ENCODE data around the gene ZSCAN10.

The ZSCAN10 gene

DNA sequence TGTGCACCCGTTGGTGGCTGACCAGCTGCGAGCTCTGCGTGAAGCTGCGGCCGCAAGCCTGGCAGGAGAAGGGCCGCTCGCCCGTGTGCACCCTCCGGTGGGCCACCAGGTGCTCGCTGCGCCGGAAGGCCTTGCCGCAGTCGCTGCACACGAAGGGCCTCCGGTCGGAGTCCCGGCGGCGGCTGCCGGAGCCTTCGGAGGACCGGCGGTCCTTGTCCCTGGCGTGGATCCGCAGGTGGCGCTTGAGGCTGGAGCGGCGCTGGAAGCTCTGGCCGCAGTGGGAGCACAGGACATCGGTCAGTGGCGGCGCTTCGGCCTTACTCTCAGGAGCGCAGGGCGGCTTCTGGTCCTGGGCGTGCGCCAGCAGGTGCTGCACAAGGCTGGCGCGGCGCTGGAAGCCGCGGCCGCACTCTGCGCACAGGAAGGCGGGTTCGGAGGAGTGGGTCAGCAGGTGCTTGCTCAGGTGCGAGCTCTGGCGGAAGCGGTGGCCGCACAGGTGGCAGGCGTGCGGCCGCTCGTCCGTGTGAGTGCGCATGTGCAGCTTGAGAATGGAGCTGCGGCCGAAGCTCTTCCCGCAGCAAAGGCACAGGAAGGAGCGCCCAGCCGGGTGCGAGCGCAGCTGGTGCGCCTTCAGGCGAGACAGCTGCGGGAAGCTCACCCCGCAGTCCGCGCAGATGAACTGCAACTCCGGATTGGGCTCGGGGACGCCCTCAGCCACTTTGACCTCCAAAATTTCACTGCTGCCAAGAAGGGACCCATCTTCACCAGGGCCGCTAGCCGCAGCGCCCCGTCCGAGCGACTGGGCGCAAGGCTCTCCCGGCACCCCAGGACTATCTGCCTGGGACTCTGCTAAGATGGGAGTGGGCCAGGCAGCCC is 9.1 kb downstream of the ZSCAN10 start:
- TF ChIP-seq, protein P1, sequence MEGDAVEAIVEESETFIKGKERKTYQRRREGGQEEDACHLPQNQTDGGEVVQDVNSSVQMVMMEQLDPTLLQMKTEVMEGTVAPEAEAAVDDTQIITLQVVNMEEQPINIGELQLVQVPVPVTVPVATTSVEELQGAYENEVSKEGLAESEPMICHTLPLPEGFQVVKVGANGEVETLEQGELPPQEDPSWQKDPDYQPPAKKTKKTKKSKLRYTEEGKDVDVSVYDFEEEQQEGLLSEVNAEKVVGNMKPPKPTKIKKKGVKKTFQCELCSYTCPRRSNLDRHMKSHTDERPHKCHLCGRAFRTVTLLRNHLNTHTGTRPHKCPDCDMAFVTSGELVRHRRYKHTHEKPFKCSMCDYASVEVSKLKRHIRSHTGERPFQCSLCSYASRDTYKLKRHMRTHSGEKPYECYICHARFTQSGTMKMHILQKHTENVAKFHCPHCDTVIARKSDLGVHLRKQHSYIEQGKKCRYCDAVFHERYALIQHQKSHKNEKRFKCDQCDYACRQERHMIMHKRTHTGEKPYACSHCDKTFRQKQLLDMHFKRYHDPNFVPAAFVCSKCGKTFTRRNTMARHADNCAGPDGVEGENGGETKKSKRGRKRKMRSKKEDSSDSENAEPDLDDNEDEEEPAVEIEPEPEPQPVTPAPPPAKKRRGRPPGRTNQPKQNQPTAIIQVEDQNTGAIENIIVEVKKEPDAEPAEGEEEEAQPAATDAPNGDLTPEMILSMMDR (conservative IDR thresholded peaks at IDR 0.05; ENCODE audit: control insufficient read depth, insufficient read depth, low read depth, low read length) = no peak
- H3K4me3 ChIP-seq (ENCODE audit: control insufficient read depth, low read depth, low read length) = no peak overlapping the region
- no peak for DNase-seq (ENCODE audit: low read depth)

DNA sequence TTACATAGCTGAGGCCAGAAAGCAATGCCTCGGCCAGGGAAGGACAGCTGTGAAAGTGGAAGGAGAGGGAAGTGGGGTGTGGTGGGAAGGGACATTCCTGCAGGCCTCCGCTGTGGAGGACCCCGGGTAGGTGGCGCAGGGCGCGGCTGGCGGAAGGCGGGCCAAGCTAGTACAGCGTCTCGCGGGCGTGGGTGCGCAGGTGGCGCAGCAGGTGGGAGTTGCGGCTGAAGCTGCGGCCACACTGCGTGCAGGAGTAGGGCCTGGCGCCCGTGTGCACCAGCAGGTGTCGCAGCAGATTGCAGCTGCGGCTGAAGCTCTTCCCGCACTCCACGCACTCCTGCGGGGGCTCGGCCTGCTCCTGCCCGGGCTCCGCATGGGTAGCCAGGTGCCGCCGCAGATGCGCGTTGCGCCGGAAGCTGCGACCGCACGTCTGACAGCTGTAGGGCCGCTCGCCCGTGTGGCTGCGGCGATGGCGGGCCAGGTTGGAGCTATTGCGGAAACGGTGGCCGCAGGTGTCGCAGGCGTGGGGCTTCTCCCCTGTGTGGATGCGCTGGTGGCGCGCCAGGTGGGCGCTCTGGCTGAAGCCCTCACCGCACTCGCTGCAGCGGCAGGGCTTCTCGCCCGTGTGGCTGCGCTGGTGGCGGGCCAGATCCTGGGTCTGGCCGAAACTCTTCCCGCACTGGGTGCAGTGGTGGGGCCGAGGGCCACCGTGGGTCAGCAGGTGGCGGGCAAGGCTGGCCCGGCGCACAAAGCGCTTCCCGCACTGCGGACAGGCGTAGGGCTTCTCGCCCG is 10.0 kb downstream of the ZSCAN10 start:
- no peak overlapping the region for H3K4me3 ChIP-seq (ENCODE audit: control insufficient read depth, low read depth, low read length)
- no peak for DNase-seq (ENCODE audit: low read depth)
- TF ChIP-seq, protein P1 (conservative IDR thresholded peaks at IDR 0.05; ENCODE audit: control insufficient read depth, insufficient read depth, low read depth, low read length) = no peak

DNA sequence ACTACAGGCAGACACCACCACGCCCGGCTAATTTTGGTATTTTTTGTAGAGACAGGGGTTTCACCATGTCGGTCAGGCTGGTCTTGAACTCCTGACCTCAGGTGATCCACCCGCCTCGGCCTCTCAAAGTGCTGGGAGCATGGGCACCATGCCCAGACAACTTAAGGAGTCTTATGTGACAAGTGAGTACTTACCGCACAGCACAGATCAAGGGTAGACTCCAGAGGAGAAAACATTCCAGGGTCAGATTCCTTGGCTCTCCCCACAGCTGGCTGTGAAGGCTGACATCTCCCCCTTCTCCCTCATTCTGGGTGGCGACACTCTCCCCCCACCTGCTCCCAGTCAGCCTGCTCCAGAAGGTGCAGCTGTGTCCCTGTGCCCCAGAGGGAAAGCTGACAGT is 10.6 kb downstream of the ZSCAN10 start:
- TF ChIP-seq, protein P1 (conservative IDR thresholded peaks at IDR 0.05; ENCODE audit: control insufficient read depth, insufficient read depth, low read depth, low read length) = no peak
- no peak for DNase-seq (ENCODE audit: low read depth)

DNA sequence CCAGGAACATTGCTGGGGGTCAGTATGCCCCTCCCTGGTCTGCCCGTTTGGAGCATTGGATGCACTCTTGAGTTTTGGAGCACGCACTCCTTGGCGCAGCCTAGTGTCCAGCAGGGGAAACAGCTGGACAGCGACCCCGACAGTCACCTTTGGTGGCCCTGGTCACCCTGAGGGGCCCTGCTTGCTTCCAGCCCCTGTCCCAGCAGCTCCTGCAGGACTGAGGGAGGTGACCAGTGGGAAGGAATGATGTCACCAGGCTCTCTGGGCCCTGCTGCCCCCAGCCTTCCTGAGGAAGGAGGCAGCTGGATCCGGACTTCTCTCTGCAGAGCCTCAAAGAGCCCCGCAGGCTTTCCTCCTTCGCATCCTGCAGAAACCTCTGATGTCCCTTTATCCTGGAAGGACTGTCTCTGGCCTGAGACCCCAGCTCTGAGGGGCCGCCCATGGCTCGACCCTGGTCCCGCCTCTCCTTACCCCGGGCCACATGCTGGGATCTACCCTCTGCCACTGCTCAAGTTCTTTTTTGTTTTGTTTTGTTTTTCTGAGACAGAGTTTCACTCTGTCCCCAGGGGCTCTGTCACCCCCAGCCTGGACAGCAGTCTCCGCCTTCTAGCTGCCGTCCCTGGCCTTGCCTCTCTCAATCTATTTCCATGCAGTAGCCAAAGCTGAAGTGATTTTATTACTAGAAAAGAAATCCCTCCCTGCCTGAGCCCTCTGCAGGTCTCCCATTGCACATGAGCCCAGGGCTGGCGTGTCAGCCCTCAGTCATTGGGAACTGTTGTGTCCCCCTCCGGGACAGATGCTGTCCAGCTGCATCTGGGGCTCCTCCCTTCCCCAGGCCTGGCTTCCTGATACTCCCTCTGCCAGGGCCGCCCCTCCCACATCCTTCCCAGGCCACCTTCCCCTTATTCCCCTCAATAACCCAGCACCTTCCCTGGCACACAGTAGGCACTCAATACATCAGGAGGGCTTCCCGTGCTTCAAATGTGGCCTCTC is 11.6 kb downstream of the ZSCAN10 start:
- DNase-seq (ENCODE audit: low read depth) = no peak
- TF ChIP-seq, protein P1 (conservative IDR thresholded peaks at IDR 0.05; ENCODE audit: control insufficient read depth, insufficient read depth, low read depth, low read length) = peak; percentile 11
- H3K4me3 ChIP-seq (ENCODE audit: control insufficient read depth, low read depth, low read length) = no peak overlapping the region

More for the DNA sequence above, 10.6 kb downstream of the ZSCAN10 start:
- no peak overlapping the region for H3K4me3 ChIP-seq (ENCODE audit: control insufficient read depth, low read depth, low read length)

DNA sequence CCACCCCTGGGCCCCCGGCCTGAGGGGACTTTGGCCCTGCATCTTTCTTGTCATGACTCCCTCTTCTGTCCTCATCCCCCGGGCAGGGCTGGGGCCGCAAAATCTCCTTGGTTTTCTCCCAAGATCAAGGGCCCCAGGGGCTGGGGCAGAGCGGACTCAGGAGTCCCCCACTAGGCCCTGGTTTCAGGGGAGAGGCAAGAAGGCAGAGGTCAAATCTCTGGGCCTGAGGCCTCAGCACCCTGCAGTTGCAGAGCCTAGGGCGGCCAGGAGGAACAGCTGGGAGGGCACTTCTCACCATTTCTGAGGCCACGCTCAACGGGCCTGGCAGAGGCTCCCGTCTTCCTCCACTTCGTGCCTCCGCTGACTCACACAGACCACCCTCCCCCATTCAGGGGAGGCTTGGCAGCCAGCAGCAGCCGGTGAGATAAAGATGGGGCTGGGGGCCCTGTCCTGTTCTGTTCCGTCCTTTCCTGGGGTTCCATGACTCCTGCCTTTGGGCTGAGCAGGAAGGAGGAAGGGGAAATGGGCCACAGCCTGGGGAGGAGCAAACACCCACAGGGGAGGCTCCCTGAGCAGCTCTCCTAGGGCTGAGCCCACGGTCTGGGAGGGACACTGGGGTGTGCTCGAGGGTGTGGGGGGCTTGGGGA is 12.4 kb downstream of the ZSCAN10 start:
- no peak for DNase-seq (ENCODE audit: low read depth)
- TF ChIP-seq, protein P1 (conservative IDR thresholded peaks at IDR 0.05; ENCODE audit: control insufficient read depth, insufficient read depth, low read depth, low read length) = no peak

More for the DNA sequence above, 12.4 kb downstream of the ZSCAN10 start:
- no peak overlapping the region for H3K4me3 ChIP-seq (ENCODE audit: control insufficient read depth, low read depth, low read length)
